ENCODE data around the gene EML4. TPM values are rescaled to one million over a fixed set of nuclear protein-coding genes. Genes with fewer than 3 reads are reported as not detected.

The EML4 gene
- total and polyA plus RNA-seq, 10 of the 15 experiments (the other 5 are each of a cell fraction or from before 2014, with no cell fraction given), result 23.1 to 91.3 (median 77.4) TPM

DNA sequence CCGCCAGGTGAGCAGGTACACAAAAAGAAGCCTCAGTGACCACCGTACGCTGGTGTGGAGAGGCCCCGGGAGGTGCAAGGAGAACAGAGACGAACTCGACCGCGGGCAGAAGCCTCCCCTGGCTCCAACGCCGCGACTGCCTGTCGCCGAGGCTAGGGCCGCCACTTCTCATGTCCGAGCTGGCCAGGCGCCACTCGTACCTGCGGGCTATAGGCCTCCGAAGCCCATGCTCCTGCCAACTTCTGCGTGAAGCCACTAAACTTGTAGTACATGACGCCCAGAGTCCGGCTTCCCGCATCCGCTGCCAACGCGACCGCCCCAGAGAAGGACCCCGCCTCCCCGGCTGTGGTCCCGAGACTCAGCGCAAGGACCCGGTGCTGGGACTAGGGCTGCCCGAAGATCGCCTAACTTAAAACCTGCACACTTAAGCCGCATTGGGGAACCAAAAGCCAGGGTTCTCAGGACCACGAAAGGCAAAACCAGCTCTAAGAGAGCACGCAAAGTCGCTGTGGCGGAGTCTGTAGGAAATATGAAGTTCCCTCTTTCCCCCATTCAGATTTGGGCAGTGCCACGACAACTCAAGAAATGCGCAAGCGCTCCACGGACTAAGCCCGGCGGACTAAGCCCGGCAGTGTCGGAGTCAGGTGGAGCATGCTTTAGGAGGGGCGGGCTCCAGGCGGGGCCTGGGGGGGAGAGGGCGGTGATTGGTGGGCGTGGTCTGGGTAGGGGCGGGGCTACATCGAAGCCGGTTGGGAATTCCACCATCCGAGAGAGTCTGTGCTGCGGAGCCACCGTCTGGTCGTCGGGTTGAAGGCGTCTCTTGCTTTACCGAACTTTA lies 192.0 kb downstream of the EML4 start, which contains the start of gene COX7A2L:
COX7A2L (minus strand) TSS at position 328 of the 838 bp plus-strand sequence; CDS start at position 272, 56 bp downstream.
- intact Hi-C loops (cut with micrococcal nuclease; ENCODE audit: unreplicated experiment), result loop anchor here (2.0 to 10.0 kb wide), 3 partner anchors 264 to 434 kb away; partner anchors contain the start of gene HAAO
- H3K27me3 ChIP-seq (replicated peaks in 1 of 2; ENCODE audit: control insufficient read depth in 2 of 2, insufficient read depth in 2 of 2, low read length in 1 of 2), result no peaks in the 10 kb centered on the region
- H4K20me1 ChIP-seq (ENCODE audit: control insufficient read depth, insufficient read depth), result no peaks in the 10 kb centered on the region
- FAIRE-seq (peak; percentile 99), ATAC-seq (peak; percentile 95), DNase-seq (ENCODE audit: low read depth, low spot score) (peak; percentile 86)
- in situ Hi-C loops (cut with MboI), result no loop called here
- WGBS (ENCODE audit: insufficient coverage, insufficient replicate concordance, low lambda C conversion rate, missing lambda C conversion rate), result under 1% methylated on average over 59 of the region's 61 CpGs
- CTCF ChIA-PET, result interaction anchor here (1.1 to 1.5 kb wide), 3 partner anchors 13 to 266 kb away, joined by 3 to 7 read pairs (median 4); no protein-coding TSS in a partner anchor
- peak within 1 kb of the TSS; percentile 97 for H3K27ac ChIP-seq (ENCODE audit: control insufficient read depth, insufficient read depth)
- BruUV-seq (replicated peaks), result no TSS peak
- peak within 1 kb of the TSS; percentile 97 for H3K4me3 ChIP-seq
- POLR2A ChIA-PET, result interaction anchor here (0.6 kb wide), 1 partner anchor 12 kb away, joined by 3 read pairs; no protein-coding TSS in a partner anchor
- peaks cover 10% of the 10 kb centered on the region for H3K4me1 ChIP-seq (ENCODE audit: control insufficient read depth, insufficient read depth, low read length)
- H3K4me2 ChIP-seq (ENCODE audit: control insufficient read depth, insufficient read depth), result peak within 1 kb of the TSS; percentile 90
- peak within 1 kb of the TSS; percentile 97 for H2AFZ ChIP-seq (ENCODE audit: control insufficient read depth, low read depth, low read length)
- H3K9ac ChIP-seq (ENCODE audit: control insufficient read depth, insufficient read depth, low read length), result peak within 1 kb of the TSS; percentile 90
- no peaks in the 10 kb centered on the region for H3K36me3 ChIP-seq (ENCODE audit: control insufficient read depth in 2 of 2, insufficient read depth in 2 of 2, low read length in 1 of 2)
- RAD21 ChIA-PET (ENCODE audit: unreplicated experiment), result no interaction called here
- SMC1A ChIA-PET (ENCODE audit: uncharacterized antibody, unreplicated experiment), result interaction anchor here (0.9 to 1.3 kb wide), 4 partner anchors 17 to 265 kb away, joined by 3 to 5 read pairs (median 3); no protein-coding TSS in a partner anchor
- H3K9me3 ChIP-seq (replicated peaks; ENCODE audit: control insufficient read depth, insufficient read depth, low read length), result no peaks in the 10 kb centered on the region
- peaks cover 49% of the 10 kb centered on the region for H3K79me2 ChIP-seq (ENCODE audit: control insufficient read depth, insufficient read depth, low read length)
- peak; percentile 89 for TF ChIP-seq POLR2A (IDR thresholded peaks at IDR 0.05; ENCODE audit: low read depth, low read length)
- TF ChIP-seq RELA (IDR thresholded peaks at IDR 0.05; ENCODE audit: borderline replicate concordance, partially characterized antibody), result peak; percentile 64
- TF ChIP-seq IKZF2 (IDR thresholded peaks at IDR 0.05), result peak; percentile 12 to 34; a peak in 1 of 4 replicates
- 0 out of 4 replicates have a peak, but pooled peaks of 1 of the 2 experiments have one; percentile 31 for TF ChIP-seq EP300 (IDR thresholded peaks at IDR 0.05; ENCODE audit: borderline replicate concordance in 1 of 2, control insufficient read depth in 1 of 2, low read depth in 2 of 2, low read length in 2 of 2)
- no peak for TF ChIP-seq STAT3 (IDR thresholded peaks at IDR 0.05; ENCODE audit: low read depth, low read length)
- TF ChIP-seq CHD2 (IDR thresholded peaks at IDR 0.05; ENCODE audit: borderline replicate concordance, low read depth, low read length), result no peak
- TF ChIP-seq, protein P1, sequence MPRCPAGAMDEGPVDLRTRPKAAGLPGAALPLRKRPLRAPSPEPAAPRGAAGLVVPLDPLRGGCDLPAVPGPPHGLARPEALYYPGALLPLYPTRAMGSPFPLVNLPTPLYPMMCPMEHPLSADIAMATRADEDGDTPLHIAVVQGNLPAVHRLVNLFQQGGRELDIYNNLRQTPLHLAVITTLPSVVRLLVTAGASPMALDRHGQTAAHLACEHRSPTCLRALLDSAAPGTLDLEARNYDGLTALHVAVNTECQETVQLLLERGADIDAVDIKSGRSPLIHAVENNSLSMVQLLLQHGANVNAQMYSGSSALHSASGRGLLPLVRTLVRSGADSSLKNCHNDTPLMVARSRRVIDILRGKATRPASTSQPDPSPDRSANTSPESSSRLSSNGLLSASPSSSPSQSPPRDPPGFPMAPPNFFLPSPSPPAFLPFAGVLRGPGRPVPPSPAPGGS (IDR thresholded peaks at IDR 0.05; ENCODE audit: borderline replicate concordance, insufficient read depth, low read depth, low read length, poor library complexity, severe bottlenecking), result no peak
- no peak for TF ChIP-seq MEF2A (IDR thresholded peaks at IDR 0.05; ENCODE audit: insufficient read depth, low read depth, low read length)
- no peak for TF ChIP-seq NFYA (IDR thresholded peaks at IDR 0.05; ENCODE audit: borderline replicate concordance, low read depth, low read length)
- peak; percentile 98 for TF ChIP-seq MYB (IDR thresholded peaks at IDR 0.05; ENCODE audit: borderline replicate concordance, low read depth, low read length)
- TF ChIP-seq, protein P2, sequence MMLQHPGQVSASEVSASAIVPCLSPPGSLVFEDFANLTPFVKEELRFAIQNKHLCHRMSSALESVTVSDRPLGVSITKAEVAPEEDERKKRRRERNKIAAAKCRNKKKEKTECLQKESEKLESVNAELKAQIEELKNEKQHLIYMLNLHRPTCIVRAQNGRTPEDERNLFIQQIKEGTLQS (IDR thresholded peaks at IDR 0.05; ENCODE audit: borderline replicate concordance, extremely low read depth, low read depth, low read length), result peak; percentile 56; the same call in 1 of the 2 replicates
- TF ChIP-seq WRNIP1 (IDR thresholded peaks at IDR 0.05; ENCODE audit: borderline replicate concordance, low read depth, low read length), result no peak
- no peak for TF ChIP-seq IRF4 (IDR thresholded peaks at IDR 0.05; ENCODE audit: low read depth, low read length)
- peak; percentile 33; the same call in 1 of the 2 replicates for TF ChIP-seq SMC3 (IDR thresholded peaks at IDR 0.05; ENCODE audit: borderline replicate concordance, low read length)
- TF ChIP-seq TCF7 (IDR thresholded peaks at IDR 0.05; ENCODE audit: borderline replicate concordance), result no peak
- TF ChIP-seq SMARCA5 (IDR thresholded peaks at IDR 0.05), result no peak
- TF ChIP-seq BCL11A (IDR thresholded peaks at IDR 0.05; ENCODE audit: low read depth, low read length), result no peak
- no peak for TF ChIP-seq ETV6 (conservative IDR thresholded peaks at IDR 0.05 in 1 of 2, IDR thresholded peaks at IDR 0.05 in 1 of 2; ENCODE audit: borderline replicate concordance in 1 of 2, low read depth in 1 of 2)
- TF ChIP-seq RFX5 (IDR thresholded peaks at IDR 0.05; ENCODE audit: low read depth, low read length), result no peak
- TF ChIP-seq FOS (IDR thresholded peaks at IDR 0.05; ENCODE audit: borderline replicate concordance, extremely low read depth, insufficient read length), result no peak
- no peak for TF ChIP-seq CBX5 (IDR thresholded peaks at IDR 0.05; ENCODE audit: low read depth)
- TF ChIP-seq ZBED1 (IDR thresholded peaks at IDR 0.05; ENCODE audit: borderline replicate concordance), result no peak
